HG03135 (cell line): ENCODE data around the gene SGTA.
"Not testable (repeated sequence)": the region's sequence is repeated elsewhere in the genome, so short reads cannot be mapped to it uniquely, and the experiment has no call there.

Source experiments
- ATAC-seq: cut with Tn5 transposase; IDR thresholded peaks from one replicate; pipeline ENCODE4 v1.9.1; 2021; ENCODE audit warnings: mild to moderate bottlenecking, moderate library complexity; ENCODE audit not compliant: unreplicated experiment

SGTA gene

DNA sequence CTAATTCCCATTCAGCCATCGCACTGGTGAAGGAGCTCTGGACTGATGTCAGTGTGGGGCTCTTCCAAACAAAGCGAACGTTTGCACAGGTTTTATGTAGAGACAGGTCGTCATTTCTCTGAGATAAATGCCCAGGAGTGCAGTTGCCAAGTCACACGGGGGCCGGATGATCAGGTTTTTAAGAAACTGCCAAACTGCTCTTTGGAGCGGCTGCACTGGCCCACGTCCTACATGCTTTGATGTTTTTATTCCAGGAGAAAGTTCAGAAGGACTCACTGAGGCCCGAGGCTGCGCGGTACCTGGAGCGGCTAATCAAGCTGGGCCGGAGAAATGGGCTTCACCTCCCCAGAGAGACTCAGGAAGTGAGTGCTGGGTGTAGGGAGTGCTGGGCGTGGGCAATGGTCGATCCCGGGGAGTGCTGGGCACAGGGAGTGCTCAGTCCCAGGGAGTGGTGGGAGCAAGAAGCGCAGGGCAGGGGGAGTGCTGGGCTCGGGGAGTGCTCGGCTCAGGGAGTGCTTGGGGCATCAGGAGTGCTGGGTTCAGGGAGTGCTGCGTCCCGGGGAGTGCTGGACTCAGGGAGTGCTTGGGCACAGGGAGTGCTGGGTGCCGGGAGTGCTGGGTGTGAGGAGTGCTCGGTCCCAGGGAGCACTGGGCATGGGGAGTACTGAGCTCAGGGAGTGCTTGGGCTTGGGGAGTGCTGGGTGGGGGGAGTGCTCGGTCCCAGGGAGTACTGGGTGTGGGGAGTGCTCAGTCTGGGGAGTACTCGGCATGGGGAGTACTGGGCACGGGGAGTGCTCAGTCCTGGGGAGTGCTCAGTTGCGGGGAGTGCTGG lies 13.0 kb upstream of the SGTA start:
- no peak for ATAC-seq

DNA sequence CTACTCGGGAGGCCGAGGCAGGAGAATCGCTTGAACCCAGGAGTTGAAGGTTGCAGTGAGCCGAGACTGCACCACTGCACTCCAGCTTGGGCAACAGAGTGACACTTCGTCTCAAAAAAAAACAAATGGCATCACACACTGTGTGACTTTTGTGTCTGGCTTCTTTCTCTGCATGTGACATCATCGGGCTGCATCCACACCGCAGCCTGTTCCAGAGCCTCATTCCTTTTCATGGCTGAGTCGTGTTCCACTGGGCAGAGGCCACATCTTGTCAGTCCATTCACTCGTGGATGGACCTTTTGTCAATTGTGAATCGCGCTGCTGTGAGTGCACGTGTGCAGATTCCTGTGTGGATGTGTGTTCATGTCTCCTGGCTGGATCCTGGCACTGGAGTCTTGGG lies 10.5 kb upstream of the SGTA start:
- no peak for ATAC-seq

DNA sequence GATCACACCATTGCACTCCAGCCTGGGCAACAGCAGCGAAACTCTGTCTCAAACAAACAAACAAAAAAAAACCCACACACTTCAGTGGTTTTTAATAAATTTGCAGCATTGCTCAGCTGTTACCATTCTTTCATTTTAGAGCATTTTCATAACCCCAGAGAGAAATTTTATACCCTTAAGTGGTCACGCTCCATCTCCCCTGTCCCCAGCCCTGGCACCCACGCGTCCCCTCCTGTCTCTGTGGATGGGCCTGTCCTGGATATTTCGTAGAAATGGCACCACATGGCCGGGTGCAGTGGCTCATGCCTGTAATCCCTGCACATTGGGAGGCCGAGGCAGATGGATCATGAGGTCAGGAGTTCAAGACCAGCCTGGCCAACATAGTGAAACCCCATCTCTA lies 10.1 kb upstream of the SGTA start:
- no peak for ATAC-seq

DNA sequence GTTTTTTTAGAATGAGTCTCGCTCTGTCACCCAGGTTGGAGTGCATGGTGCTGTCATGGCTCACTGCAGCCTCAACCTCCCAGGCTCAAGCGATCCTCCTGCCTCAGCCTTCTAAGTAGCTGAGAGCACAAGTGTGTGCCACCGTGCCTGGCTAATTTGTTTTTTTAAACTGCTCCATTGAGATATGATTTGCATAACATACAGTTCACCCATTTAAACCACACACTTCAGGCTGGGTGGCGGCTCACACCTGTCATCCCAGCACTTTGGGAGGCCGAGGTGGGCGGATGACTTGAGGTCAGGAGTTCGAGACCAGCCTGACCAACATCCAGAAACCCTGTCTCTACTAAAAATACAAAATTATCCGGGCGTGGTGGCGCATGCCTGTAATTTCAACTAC lies 9.6 kb upstream of the SGTA start:
- not testable (repeated sequence) for ATAC-seq

DNA sequence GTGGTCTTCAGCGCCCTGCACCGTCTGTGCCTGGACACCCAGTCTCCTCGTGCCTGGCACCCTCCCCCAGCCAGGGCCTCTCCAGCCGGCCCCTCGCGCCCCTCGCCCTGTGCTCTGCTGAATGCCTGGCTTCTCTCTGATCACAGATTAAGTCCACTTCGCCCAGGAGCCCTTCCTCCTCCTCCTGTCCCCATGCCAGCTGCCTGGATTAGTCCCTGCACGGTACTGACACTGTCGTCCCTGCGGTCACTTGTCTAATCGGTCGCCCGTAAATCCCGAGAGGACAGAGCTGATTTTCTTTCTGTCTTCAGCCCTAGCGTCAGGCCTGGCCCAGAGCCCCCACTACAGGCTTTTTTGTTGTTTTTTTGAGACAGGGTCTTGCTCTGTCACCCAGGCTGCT lies 8.8 kb upstream of the SGTA start:
- no peak for ATAC-seq

DNA sequence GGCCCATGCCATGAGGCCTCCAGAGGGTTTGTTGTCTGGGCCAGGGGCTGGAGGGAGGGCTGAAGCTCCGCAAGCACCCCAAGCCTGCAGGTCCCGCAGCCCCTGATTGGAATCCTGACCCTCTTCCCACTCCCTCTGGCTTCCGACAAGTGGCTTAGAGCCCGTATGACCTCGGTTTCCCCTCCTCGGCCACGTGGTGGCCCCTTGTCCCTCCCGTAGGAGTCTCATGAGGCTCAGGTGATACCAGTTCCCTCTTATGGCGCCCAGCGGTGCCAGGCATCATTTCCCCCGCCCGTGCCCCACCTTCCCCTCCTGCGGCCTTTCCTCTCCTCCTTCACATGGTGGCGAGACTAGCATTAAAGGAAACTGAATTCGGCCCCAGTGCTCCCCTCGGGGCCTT lies 8.4 kb upstream of the SGTA start:
- no peak for ATAC-seq

DNA sequence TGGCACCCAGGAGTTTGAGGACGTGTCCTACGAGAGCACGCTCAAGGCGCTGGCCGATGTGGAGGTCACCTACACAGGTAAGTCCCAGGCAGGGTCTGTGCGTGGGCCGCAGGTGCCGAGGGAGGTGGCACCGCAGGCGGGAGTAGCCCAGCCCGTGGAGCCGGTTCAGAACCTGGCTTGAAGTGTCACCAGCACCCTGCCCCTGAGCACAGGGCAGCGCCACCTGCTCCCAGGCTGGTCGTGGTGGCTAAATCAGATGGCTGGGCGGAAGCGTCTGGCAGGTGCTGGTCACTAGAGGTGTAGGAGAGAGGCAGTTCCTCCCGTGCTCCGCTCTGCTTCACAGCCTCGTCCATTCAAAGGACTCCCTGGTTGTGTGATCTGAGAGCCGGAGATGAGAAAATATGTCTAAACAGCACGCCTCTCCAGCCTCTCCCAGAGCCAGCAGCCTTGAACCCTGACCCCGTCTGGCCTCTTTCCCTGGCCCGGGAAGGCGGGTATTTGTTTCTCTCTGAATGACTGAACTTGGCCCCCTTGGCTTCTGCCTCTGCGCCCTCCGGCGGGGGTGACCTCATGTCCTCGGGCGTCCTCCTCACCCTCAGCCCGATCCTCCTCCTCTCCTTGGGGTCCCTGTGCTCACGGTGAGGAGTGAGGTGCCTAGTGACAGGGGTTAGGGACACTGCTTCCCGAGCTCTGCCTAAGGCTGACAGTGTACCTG lies 7.6 kb upstream of the SGTA start:
- ATAC-seq, result no peak

DNA sequence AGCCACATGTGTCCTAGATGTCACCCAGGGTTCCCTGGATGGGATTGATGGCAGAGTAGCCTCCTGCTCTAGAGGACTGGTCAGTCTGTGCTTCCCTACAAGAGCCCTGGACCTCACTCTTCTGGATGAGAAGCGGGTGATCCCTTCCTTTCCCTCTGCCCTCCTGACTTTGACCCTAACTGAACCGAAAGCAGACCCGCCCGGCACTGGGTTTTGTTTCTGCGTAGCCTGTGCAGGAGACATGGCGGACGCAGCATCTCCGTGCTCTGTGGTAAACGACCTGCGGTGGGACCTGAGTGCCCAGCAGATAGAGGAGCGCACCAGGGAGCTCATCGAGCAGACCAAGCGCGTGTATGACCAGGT lies 7.1 kb upstream of the SGTA start:
- ATAC-seq, result no peak

DNA sequence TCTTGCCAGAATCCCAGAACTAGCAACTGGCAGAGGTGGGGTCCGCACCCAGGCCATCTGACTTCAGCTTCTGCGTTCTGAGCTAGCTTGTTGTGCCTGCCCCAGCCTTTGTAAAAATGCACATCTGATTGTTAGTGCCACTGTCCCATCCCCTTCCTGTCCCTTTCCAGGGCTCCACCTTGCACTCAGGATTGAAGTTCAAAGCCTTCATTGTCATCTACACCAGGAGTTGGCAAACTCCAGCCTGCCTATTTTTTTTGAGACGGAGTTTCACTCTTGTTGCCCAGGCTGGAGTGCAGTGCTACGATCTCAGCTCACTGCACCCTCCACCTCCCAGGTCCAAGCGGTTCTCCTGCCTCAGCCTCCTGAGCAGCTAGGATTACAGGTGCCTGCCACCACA lies 5.2 kb upstream of the SGTA start:
- ATAC-seq, result no peak

DNA sequence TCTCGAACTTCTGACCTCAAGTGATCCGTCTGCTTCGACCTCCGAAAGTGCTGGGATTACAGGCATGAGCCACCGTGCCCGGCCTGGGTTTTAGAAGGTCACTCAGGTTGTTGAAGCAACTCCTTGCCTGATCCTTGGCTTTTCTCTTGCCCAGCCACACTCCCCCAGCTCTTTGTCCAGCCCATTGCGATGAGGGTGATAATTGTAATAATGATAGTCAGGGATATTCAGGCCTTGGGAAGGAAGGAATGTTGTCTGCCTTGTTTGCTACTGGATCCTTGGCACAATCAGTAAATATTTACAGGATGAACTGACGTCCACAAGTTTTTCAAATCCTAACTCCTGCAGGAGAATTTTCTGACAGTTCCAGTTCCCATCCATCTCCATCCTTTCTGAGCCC lies 4.0 kb upstream of the SGTA start:
- no peak for ATAC-seq

DNA sequence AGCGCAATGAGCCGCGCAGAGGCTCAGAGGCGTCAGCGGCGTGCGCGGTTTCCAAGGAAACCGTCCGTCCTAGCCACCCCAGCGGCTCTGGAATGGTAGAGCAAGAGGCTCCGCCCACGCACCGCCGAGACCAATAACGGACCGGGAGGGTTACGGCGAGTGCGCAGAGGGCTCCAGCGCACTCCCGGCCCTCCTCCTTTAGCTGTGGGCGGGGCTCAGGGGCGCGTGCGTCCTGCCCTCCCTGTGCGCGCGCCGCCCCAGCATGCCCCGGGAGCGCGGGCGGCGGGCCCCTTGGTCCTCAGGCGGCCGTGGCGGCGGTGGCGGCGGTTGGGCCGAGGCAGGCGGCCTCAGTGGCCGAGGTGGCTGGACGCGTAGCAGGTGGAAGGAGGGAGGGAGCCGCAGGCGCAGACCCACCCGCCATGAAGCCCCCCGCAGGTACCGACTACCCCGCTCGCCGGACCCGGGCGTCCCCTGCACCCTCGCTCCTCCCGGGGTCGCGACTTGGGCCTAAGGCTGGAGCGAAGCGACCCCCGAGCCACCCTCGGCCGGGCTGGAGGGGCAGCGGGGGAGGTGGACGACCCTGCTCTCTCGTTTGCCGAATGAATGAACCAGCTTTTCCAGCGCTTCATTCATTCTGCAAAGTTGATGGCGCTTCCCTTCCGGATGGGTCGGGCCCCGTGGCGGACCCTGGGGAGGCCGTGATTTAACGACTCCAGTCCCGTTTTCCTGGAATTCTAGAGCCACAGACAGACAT lies 2.3 kb upstream of the SGTA start, which contains the start of gene THOP1:
Gene THOP1 (plus strand): TSS at position 260 of the 754 bp plus-strand sequence. CDS start 160 bp downstream, at position 420.
- peak; percentile 54 for ATAC-seq

DNA sequence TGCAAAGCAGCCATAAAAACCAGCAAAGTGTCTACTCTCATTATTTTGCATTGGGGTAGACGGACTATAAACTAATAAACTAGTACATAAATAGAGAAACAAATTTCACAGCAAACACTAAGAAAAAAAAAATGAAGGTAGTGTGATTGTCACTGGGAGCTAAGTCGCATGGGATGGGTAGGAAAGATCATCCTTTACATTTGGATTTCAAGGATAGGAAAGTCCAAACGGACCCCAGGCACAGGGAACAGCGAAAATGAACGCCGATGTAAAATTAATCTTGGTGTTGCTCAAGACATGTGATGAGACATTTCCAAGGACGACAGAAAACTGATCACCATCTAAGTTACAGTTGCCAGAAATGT lies 690 bp upstream of the SGTA start:
- no peak for ATAC-seq

DNA sequence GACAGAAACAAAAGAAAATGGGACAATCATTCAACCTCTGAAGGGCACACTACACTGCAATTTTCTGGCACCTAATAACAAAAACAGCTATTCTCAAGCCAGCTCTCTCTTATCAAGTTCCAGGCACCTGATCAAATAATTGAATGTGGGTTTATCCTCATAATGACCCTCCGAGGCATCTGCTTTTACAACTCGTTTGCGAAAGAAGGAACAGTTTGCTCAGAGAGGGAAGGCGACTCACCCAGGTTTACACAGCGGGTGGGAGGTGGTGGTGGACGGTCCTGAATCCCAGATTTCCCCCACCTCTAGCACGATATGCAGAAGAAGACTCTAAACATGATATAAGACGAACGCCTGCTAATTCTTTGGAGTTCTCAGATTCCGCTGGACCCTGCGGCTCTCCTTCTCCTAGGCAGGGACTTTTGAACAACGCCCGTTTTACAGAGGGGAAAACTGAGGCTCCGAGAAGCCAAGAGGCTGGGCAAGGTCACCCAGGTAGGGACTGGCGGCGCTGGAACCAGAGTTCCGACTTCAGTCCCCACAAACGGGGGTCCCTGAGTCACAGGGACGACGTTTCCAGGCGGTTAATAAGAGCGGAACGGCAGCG lies 641 bp downstream of the SGTA start:
- no peak for ATAC-seq

DNA sequence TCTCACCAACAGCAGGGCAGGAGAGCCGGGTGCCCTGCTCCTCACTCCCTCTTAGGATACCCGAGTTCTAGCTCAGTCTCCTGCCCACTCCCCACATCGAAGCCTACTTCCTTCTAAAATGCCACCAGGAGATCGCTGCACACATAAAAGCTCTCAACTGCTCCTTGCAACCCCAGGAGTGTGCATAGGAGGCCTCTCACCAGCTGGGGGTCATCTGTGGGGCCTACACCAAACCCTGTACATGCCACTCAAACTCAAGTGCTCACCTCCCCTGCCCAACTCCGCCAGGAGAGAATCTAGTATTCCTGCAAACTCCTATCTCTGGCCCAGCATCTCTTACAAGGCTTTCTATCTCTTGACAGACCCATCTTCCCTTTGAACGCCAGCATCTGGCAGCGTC lies 2.8 kb downstream of the SGTA start:
- ATAC-seq, result no peak

DNA sequence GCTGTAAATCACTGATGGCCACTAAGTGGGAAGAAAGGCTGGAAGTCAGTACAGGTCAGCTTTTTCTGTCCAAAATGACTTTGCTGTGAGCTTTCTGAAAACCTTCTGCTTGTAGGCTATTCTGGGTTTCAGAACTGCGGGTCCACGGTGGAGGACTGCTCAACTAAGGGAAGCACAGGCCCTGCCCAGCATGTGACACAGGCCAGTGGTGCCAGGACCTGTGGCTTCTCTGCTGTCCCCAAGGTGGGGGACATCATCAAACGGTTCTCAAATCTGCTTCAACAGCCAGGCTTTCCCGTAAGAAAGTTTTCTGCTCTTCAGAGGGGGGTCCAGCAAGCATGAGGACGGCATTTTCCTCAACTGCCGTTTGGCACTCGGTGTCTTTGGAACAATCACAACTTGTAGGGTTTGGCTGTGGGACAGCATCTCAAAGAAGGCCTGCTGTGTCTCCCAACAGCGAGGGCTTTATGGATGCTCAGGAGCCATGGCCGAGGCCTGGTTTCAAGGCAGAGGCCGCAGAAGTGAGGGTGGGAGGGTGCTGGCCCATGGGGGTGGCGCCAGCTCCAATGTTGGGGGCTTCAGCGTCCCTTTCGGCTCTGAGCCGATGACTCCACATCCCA lies 3.8 kb downstream of the SGTA start:
- no peak for ATAC-seq

DNA sequence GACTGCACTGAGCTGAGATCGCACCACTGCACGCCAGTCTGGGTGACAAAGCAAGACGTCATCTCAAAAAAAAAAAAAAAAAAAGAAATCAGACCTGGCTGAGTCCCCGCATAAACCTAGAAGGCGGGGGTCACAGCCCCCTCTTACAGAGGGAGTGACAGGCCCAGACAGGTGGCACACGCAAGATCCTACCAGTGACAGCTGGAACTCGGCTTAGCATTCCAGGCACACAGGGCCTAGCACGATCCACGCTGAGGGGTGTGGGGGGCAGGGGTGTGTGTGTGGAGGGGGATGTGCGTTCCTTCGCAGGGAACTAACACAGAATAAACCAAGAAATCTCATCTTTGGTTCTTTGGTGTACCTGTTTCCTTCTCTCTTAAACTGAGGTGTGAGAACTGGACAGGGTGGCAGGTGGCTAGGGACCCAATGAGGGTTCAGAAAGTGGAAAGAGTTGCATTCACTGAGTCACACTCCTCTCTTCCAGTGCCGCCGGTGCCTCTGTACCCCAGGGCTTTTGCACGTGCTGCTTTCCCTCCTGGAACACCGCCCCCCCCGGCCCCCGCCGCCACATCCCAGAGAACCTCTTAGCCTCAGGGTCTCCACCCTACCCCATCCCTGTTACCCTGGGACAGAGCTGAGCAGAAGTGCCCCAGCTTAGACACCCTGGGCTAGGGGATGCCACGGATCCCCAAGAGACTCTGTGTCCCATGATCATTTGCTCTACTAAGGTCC lies 5.0 kb downstream of the SGTA start:
- ATAC-seq, result no peak

DNA sequence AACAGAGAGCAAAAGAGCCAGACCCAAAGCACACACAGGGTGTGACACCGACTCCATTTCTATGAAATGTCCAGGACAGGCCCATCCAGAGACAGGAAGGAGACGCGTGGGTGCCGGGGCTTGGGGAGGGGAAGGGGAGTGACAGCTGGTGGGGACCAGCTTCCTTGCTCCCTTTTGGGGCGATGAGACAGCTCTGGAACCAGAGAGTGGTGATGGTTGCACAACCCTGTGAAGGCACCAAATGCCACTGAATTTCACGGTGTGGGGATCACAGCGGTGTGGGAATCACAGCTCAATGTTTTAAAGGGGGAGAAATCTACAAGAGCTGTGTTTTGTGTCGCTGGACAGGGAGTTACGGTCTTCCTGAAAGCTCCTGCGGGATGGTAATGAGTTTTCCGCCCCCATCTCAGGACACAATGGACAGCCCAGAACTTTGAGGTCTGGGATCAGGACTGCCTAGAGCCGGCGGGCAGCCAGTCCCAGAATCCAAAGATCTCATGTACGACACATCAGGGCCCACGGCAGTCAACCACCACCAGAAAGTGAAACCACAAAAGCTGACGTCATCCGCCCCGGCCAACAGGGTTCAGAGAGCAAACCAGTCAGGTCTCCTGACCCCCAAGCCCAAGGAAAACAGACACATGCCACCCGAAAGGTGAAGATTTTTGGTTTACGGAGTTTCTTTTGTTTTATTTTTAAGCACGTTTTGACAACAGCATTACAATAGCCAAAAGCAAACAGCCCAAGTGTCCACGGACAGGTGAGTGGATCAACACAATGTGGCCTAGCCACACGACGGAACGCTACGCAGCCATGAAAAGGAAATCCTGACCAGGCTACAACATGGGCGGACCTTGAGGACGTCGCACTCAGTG lies 7.3 kb downstream of the SGTA start:
- no peak for ATAC-seq

DNA sequence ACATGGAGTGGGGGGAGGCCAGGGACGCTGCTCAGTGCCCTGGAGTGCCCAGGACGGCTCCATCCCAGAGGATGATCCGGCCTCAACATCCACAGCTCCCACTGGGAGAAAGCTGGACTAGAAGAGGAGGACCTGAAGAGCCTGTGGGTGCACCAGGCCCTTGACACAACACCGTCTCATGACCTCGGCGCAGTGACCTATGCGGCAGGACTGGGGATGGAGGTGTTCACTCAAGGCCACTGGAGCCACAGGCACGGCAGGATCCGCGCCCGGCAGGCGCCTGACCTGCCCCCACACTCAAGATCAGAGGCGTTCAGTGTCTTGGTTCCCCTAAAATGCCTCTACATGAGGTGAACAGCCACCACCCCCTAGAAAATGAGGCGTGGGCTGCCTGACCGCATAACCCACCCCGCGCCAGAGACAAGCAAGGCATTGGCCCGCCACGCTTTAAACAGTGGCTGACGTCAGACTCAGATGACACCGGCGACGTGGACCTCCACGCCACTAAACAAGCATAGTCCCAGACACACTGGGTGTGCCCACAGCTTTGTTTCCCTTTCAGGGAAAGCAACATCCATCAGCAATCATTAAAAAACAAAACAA lies 8.0 kb downstream of the SGTA start:
- no peak for ATAC-seq
